Stimulated activated CD4-positive, alpha-beta T cell treated with anti-CD3 and anti-CD28 coated beads, Interleukin-1b, Interleukin-23, amount 100 ng/mL, for 48 hours (primary cell): ENCODE measurements around the gene NDUFB11.
A peak's percentile ranks its signal among the peaks of the same experiment; 100 is the strongest.

Experiments used
- DNase-seq: peaks from one replicate; pipeline ENCODE4 v3.0.0-alpha.2; 2020

NDUFB11 gene

DNA sequence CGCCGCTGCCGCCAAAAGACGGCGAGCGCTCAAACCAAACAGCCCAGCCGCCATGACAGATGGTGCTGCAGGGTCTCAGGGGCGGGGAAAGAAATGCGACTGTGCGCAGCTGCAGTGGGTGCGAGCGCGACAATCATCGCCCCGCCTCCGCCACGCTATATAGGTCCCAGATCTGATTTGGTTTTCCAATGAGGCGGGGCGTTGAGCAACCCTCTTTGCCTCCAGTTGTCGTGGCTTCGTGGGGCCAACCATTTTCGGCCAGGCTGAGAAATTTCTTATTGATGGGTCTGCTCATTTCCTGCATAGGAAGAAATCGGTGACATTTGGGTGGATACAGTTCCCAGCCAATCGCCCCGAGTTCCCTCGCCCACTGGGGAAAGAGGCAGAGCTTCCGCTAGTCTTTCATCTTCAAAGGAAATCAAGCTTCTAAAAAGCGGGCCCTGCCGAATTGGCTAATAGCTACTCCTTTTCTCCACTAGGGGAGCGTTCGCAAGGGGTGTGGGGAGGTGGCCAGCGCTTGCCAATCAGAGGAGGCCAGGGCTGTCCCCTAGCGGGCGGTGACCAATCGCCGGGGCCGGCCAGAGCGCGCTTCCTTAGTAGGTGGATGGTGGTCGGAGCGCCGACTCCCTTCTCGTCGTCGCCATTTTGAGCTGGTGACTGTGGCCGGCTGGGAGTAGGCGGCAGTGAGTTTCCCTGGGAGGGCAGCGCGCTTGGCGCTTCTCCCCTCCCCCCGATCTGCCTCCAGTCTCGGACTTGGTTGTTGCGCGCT is at the start of gene NDUFB11, which contains the start of gene RBM10:
NDUFB11 (minus strand) TSS at position 77 of the 769 bp plus-strand sequence; CDS start at position 54, 23 bp downstream.
RBM10 (plus strand) TSS at position 596 of the 769 bp plus-strand sequence. CDS start 2,261 bp downstream, outside the sequence.
- DNase-seq, result peak; percentile 94

DNA sequence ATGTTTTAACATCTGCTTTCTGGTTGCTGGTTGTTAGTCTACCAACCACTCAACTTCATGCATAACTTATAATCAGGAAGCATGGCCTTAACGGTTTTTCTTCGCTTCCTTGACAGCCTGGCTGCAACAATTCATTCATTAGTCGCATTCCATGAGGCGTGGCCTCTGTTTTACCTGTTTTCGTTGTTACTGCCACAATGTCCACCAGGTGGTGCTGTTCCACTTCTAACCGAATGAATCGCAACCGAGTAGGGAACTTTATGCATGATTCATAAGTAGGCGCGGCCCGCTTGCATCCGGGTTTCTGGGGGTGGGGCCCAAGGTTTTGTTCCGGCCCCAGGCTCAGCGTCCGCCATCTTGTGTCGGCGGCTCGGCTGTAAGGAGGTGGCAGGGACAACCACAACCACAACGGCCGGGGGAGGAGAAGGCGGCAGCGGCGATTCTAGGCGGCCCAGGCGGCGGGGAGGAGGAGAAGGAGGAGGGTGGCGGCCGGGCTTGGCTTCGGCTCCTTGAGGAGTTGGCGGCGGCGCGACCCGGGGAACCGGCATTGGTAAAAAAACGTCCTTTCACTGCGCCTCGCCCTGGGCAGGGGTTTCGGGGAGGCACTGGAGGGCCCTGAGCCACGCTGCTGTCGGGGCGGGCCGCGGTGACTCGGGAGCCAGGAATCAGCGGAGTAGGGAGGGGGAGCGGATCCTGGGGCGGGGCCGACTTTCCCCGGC is 49.1 kb upstream of the NDUFB11 start, which contains the start of gene UBA1:
UBA1 (plus strand) TSS at position 355 of the 719 bp plus-strand sequence. CDS start 4,974 bp downstream, outside the sequence.
- DNase-seq, result peak; percentile 92

DNA sequence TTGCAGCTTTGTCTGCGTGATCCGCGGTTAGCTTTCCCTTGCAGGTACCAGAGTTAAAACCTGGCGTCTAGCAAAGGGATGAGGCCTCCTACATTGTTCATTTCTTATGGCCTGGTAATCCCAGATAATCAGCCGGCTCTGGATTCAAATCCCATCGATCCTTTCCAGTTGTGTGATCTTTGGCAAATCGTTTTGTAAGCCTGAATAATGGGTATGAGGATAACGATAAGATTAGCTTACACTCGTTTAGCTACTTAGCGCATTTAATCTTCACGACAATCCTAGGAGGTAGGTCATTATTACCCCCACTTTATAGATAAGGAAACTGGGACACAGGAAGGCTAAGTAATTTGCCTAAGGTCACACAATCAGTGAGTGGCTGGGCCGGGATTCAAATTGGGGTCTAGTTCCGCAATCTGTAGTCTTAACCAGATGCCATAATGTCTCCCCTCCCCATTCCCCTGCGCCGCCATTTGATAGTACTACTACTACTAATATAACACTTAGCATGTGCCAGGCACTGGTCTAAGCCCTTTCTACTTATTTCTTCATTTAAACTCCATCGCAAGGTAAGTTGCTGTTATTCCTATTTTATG is 47.4 kb upstream of the NDUFB11 start:
- DNase-seq, result no peak

DNA sequence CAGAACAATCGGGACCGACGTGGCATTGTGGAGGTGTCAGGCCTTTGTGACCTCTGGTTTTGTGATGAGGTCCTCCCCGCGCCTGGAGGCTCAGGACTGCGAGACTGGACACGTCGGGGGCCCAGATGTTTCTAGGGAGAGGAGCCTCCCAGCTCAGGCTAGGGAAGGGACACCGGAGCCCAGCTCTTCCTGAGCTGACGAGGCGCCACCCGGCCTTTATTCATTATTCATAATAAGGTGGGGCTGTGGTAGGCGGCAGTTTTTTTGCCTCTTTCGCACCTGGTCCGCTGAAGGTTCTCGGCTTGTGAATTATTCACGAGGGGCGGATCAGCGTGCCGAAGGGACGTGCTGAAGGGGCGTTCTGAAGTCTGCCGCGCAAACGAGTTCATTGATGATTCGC is 46.8 kb upstream of the NDUFB11 start:
- DNase-seq, result peak; percentile 55

DNA sequence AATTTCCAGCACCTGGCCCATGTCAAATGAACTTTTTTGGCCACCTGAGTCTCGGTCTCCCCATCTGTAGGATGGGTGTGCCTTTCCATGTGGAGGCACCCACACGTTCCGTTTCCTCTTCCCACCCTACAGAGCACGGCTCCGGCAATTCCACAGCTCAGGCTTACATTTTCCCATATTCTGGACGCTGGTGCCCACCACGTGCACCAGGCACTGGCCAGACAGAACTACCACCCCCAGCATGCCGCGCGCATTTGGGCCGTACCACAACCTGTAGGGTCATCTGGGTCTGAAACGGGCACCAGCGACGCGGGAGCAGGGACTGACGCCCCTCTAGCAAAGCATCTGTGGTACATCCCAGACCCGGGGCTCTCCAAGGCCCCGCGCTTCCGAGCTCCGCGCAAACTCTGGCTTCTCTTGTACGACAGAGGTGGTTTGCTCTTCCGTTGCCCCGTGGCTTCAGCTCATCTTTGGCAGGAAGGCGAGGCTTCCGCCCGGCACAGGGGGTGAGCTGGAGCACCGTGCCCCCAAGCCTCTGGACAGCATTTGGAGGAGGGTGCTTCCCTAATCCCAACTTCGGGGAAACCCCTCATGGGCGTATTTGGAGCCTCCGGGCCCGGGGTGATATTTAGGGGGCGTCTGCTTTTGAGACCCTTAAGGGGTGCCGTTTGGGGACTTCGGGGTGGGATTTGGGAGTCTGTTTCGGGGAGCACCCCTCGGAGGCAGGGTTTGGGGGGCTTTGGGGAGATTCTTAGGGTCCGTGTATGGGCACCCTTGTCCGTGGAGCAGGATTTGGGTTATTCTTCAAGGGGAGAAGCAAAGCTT is 46.2 kb upstream of the NDUFB11 start:
- peak; percentile 87 for DNase-seq

DNA sequence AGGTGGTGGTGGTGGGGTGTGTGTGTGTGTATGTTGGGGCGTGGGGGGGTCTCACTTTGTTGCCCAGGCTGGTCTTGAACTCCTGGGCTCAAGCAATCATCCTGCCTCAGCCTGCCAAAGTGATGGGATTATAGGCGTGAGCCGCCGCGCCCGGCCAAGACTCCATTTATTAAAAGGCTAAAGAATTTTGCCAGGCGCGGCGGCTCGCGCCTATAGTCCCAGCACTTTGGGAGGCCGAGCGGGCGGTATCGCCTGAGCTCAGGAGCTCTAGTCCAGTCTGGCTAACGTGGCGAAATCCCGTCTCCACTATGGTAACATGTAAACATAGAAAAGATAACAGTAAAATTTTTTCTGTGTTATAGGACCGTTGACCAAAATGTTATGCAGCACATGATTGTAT is 45.4 kb upstream of the NDUFB11 start:
- no peak for DNase-seq

DNA sequence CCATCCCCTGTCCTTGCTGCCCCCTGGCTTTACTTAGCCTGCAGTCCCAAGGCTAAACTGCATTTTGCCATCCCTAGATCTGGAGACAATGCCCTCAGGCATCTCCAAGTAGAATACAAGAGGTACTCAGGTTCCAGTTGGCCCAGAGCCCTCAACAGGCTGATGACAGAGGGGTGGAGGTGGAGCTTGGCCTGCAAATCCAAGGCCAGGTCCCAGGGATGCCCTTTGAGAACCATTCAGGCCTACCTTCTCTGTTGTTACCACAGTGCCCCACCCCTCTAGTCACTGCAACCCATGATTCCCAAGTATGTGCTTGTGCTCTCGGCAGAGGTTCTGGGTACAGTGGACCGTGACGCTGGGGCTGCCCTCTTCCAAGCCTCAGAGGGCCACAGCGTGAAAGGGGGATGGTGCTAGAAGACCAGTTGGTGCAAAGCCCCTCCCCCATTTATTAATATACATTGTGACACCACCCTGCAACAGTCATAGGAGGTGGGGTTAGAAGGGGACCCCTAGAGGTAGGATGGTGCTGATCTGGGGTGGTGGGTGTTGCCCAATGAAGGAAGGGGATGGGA is 42.7 kb upstream of the NDUFB11 start:
- DNase-seq, result no peak

DNA sequence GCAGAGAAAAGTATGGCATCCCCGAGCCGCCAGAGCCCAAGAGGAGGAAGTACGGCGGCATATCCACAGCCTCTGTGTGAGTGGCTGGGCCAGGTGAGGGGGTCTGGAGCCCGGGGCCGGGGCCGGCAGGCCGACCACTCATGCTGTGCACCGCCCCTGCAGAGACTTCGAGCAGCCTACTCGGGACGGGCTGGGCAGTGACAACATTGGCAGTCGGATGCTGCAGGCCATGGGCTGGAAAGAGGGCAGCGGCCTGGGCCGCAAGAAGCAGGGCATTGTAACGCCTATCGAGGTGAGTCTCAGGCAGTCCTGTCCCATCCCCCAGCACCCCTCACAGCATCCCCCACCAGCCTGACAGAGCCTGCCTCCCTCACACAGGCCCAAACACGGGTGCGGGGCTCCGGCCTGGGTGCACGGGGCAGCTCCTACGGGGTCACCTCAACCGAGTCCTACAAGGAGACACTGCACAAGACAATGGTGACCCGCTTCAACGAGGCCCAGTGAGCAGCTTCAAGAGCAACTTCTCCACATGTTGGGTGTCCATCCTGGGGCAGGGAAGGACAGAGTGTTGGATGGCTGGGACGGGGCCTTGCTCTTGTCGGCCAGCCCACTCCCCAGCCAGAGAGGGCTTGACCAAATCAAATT is 41.7 kb upstream of the NDUFB11 start:
- no peak for DNase-seq

DNA sequence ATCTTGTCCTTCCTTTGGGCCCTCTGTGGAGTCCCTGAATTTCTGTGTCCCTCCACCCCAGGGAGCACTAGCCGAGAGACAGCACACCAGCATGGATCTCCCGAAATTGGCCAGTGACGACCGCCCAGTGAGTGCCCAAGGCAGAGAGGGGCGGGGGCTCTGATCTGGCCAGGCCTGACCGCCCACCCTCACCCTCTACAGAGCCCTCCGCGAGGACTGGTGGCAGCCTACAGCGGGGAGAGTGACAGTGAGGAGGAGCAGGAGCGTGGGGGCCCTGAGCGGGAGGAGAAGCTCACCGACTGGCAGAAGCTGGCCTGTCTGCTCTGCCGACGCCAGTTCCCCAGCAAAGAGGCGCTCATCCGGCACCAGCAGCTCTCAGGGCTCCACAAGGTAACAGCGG is 40.7 kb upstream of the NDUFB11 start:
- DNase-seq, result no peak

DNA sequence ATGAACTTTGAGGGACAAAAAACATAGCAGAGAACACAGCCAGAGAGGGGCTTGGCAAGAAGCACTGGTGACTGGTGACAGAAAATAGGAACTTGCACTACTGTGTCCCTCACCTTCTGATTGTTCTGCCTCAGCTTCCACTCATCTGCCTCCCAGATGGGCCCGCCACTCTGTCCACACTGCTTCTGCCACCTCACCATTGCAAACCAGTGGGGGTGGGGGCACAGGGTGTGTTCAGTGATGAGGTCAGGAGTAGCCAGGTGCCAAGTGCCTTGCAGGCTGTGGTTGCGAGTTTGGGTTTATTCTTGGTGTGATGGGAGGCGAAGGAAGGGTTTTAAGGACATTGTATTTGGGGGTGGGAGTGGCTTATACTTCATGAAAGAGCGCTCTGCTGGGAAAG is 40.0 kb upstream of the NDUFB11 start:
- no peak for DNase-seq

DNA sequence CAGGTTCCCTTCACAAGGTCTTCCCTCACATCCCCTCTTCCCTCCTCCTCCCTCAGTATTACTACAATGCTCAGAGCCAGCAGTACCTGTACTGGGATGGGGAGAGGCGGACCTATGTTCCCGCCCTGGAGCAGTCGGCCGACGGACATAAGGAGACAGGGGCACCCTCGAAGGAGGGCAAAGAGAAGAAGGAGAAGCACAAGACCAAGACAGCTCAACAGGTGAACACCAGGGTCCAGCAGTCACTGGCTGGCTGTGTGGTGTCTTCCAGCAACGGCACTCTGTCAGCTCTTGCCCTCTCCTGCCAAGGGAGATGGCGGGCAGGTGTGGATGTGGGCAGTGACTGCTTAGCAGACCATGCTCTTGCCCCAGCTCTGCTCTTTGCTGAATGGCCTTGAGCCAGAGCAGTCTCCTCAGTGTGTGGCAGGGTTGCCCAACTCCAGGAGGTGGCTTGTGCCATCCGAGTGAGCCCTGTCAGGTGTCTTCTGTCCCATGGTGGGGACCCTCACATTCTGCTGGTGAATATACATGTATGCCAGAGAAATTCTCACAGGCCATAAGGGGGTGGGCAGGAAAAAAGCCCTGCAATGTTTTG is 37.7 kb upstream of the NDUFB11 start:
- no peak for DNase-seq

DNA sequence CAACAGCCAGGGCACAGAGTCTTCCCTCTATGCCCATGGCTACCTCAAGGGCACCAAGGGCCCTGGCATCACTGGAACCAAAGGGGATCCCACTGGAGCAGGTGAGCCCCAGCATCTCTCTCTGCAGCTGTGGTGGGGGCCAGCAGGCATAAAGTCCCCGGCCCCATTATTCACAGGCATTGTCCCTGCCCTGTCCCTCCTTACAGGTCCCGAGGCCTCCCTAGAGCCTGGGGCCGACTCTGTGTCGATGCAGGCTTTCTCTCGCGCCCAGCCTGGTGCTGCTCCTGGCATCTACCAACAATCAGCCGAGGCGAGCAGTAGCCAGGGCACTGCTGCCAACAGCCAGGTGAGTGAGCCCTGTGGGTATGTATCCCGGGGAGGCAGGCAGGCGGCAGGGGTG is 36.8 kb upstream of the NDUFB11 start:
- no peak for DNase-seq

DNA sequence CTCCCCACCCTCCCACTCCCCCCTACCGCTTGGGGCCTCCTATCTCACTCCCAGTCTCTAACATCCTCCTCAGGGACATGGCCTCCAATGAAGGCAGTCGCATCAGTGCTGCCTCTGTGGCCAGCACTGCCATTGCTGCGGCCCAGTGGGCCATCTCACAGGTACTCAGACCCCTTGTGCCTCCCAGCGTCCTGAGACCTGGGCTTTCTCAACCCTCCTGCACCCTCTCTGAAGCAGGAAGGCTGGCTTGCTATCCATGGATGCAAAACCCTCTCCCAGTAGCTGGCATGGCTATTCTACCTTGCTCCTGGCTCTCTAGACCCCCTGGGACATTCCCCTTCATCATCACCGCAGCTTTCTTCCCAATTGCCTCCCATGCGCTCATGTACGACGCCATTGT is 35.8 kb upstream of the NDUFB11 start:
- DNase-seq, result no peak

DNA sequence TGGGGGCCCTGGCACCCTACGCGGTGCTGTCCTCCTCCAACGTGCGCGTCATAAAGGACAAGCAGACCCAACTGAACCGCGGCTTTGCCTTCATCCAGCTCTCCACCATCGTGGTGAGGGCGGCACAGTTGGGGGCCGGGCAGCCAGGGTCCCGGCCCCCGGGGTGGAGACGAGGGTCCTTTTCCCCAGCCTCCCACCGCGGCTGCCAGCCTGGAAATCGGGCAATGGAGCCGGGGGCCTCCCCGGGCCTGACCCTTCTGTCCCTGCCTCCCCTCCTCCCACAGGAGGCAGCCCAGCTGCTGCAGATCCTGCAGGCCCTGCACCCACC is 35.4 kb upstream of the NDUFB11 start:
- DNase-seq, result no peak

DNA sequence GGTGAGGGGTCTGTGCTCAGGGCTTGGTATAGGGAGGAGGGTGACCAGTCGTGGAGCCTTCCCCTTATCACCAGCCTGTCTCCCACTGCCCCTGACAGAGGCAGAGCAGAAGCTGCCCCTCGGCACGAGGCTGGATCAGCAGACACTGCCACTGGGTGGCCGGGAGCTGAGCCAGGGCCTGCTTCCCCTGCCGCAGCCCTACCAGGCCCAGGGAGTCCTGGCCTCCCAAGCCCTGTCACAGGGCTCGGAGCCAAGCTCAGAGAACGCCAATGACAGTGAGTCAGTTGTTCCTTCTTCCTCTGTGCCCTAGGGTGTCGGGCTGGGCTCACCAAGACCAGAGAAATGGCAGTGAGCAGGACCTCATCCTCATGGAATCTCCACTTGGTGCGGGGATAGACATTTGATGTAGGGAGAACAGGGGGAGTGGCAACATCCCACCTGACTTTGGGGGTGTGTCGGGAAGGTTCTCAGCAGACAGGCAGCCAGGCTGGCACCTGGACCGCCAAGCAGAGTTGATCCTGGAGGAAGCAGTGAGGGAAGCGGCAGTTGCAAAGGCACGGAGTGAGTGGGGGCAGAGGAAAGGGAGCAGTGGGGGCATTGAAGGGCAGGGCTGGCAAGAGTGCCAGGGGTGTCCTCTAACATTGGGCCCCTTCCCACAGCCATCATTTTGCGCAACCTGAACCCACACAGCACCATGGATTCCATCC is 34.9 kb upstream of the NDUFB11 start:
- DNase-seq, result no peak

DNA sequence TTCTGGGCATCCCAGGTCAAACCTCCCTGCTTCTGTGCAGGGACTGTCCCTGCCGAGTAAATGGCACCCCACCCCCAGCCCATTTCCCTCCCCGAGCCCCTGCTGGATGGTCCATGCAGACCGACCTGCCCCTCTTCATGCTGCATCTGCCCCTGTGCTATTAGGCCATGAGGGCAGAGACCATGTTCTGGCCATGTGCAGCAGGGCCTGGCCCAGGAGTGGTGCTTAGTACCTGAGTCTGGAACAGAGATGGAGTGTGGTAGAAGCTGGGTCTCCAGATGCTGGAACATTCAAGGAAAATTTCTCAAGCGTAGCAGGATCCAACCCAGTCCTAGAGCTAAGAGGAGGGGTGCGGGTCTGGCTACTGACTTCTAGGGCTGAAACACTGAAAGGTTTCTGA is 33.8 kb upstream of the NDUFB11 start:
- DNase-seq, result no peak

DNA sequence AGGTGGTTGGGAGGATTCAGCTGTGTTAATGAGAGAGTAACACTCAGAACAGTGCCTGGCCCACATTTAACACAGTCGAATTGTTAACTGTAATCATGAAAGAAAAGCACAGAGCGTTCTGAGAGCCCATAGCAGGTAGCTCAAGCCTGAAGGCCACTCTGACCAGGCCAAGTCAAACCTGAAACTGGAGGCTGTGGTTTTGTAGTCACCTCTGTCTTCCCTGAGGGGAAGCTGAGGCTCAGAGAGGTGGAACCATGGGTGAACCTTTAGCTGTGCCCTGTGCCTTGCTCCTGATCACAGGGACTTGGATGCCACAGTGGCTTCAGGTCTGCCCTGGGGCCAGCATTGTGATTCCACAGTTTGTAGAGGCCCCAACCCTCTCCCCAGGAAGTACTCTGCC is 32.6 kb upstream of the NDUFB11 start:
- DNase-seq, result no peak

DNA sequence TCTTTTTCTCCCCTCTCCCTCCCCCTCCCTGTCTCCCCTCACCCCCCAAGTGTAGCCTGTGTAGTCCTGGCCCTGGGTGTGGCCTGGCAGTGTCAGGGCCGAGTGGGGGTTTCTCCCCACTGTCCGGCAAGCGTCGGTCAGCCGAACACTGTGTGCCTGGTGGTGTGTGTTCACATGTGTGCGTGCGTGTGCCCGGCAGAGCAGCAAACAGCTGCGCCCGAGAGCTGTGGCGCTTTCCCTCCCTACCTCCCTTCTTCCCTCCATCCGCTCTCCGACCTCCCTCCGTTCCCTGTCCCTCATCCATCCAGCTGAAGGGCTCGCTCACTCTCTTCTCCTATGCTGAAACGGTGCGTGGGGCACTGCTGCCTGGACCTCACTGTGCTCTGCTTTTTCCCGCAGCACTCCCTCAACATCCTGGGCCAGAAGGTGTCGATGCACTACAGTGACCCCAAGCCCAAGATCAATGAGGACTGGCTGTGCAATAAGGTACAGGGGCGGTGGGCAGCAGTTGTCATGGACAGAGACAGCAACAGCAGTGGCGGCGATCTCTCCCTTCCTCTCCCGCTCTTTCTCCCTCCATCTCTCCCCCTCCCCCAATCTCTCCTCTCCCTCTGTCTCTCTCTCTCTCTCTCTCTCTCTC is 31.7 kb upstream of the NDUFB11 start:
- DNase-seq, result no peak

DNA sequence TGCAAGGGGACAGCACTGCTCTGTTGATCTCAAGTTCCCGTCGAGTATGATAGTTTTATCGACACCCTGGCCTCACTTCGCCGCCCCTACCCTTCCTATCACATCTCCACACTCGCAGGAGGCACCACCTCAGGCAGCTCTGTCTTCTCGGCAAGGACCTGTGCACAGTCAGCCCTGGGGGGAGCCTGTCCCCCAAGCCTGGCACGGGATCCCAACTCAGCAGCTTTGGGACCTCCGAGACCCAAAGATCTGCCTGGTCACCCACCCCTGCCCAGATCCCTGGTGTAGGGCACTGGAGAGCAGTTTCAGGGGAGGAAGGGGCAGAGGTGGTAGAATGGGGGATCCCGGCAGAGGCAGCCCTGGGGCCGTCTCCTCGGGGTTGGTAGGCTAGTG is 31.1 kb upstream of the NDUFB11 start:
- no peak for DNase-seq

DNA sequence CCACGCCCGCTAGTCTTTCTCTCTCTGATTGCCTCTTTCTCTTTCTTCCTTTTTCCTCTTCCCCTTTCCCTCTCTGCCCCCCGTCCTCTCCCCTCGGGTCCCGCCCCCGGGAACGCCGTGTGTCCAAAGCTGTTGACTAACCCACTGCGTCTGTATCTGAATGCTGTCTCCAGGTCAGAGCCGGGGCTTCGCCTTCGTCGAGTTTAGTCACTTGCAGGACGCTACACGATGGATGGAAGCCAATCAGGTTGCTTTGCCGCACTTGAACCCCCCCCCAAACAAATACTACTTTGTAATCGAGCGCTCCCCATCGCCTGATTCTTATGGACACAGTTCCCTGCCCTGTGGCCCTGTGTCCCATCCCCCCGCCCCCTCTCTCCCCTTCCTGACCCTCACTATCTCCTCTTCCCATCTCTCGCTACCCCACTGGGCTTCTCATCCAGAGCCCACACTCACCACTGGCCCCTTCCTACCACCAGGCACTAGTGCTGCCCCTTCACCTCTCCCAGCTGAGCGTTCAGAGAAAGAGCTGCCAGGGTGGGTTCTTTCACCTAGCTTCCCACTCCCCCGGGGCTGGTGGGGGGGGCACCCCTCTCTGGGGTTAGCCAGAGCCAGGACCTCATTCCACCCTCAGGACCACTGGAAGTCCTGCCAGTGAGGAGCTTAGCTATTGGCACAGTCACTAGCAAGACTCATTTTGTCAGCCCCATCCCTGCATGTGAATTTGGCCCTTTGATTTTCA is 30.5 kb upstream of the NDUFB11 start:
- no peak for DNase-seq
